AG09309 (cell line): ENCODE data around the gene USP47.

Experiments used
- DNase-seq: peaks from one replicate; pipeline ENCODE4 v3.0.0-alpha.2; 2010; ENCODE audit warnings: low read depth
- H3K4me3 ChIP-seq: 2 replicates; pipeline ENCODE4 v1.5.1; 2011; ENCODE audit warnings: mild to moderate bottlenecking, low read depth, low read length, moderate library complexity; ENCODE audit not compliant: control insufficient read depth
- TF ChIP-seq, protein P1 (sequence below): IDR thresholded peaks from 2 replicates; pipeline ENCODE4 v1.5.1; 2011; ENCODE audit warnings: mild to moderate bottlenecking, low read depth, low read length, inconsistent platforms; ENCODE audit not compliant: insufficient read depth, control insufficient read depth; ENCODE audit errors: missing control alignments

Gene USP47

DNA sequence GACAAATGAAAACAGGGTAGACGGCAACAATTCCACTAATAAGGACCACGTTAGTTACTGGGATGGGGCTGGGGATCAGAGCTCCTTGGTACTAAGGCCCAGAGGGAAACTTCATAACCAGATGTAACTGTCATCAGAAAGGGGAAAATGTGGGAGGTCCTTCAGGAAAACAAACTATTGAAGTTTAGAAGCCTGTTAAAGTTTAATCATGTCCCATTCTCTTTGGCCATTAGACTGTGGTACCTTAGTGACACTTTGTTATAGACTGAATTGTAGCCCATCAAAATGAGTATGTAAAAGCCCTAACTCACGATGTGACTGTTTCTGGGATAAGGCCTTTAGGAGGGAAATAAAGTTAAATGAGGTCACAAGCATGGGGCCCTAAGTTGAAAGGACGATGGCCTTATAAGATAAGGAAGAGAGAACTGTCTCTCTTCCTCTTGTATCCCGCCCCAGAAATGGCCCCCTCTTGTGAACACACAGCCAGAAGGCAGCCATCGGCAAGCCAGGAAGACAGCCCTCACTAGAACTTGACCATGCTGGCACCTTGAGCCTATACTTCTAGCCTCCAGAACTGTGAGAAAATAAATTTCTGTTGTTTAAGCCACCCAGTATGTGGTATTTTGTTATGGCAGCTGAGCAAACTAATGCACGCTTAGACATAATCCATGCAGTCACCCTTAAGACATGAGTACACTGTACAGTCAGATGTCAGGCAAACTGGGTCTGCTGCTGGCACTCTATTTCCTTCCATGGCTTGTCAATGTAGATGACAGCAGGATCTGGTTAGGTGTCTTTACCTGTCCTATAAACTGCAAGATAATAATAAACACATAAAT lies 26.9 kb upstream of the USP47 start:
- no peak overlapping the region for H3K4me3 ChIP-seq
- no peak for DNase-seq
- TF ChIP-seq, protein P1, sequence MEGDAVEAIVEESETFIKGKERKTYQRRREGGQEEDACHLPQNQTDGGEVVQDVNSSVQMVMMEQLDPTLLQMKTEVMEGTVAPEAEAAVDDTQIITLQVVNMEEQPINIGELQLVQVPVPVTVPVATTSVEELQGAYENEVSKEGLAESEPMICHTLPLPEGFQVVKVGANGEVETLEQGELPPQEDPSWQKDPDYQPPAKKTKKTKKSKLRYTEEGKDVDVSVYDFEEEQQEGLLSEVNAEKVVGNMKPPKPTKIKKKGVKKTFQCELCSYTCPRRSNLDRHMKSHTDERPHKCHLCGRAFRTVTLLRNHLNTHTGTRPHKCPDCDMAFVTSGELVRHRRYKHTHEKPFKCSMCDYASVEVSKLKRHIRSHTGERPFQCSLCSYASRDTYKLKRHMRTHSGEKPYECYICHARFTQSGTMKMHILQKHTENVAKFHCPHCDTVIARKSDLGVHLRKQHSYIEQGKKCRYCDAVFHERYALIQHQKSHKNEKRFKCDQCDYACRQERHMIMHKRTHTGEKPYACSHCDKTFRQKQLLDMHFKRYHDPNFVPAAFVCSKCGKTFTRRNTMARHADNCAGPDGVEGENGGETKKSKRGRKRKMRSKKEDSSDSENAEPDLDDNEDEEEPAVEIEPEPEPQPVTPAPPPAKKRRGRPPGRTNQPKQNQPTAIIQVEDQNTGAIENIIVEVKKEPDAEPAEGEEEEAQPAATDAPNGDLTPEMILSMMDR = no peak

DNA sequence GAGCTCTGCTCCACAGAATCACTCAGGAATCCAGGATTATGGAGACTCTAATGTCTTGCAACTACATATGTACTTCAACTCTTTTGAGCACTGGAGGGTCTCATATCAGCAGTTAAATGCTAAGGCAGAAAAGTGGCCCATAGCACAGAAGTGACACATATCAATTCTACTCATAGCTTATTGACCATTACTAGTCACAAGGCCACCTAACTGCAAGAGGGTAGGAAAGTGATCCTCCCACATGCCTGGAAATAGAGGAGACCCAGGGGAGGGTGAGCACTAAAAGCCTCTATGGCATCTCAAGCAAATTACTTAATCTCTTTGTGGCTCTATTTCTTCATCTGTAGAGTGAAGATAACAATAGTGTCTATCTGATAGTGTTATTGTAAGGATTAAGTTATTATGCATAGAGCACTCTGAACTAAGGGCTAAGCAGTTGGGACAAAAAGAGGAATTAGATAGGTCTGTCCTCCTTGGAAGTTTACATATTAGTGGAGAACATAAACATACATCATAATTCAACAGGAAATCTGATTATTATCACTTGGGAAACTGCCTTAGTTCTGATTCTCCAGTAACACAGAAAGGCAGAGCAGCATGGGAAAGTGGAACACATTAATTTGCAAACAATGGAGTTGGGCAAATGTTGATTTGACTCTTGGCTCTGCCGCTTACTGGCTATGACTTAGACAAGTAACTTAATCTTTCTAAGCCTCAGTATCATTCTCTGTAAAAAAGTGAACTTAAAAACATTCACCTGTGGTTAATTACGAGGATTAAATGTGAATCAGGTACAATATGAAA lies 25.1 kb upstream of the USP47 start:
- H3K4me3 ChIP-seq = no peak overlapping the region
- no peak for DNase-seq
- TF ChIP-seq, protein P1 = no peak

DNA sequence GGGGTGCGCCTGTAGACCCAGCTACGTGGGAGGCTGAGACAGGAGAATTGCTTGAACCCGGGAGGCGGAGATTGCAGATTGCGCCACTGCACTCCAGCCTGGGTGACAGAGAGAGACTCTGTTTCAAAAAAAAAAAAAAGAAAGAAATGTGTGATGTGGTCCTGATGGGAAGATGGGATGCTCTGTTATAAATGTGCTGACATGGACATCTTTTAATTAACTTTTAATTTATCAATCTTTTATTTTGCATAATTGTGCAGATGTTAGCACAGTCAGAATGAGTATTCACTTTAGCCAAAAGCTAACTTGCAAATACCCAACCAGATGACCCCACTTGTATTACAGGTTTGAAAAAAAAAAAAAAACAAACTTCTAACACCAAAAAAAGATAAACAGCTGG lies 23.8 kb upstream of the USP47 start:
- H3K4me3 ChIP-seq = no peak overlapping the region
- no peak for DNase-seq
- TF ChIP-seq, protein P1 = no peak

DNA sequence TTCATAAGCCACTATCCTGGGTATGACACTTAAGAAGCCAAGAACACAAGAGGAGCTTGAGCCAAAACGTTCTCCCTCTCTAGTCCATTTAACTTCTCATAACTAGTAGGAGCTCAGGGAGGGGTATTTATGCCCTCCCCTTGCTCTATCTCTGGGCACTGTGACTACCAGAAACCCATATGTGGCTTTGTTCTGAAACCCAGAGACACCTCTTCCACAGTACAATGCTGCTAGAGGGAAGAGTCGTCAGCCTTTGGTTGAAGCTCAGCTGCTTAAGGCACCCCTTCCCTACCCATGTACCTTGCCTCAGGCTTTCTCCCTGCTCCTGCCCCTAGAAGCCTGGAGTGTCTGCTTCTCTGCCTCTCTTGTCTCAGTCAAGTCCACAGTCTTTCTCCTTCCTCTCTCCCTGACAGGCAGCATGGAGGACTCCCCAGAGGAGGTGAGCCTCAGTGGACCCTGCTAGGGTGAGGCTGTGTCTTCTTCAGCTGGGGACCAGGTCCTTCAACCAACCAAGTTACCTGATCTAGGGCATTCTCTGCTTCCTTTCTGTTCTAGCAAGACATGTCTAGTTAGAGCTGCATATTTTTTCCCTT lies 23.1 kb upstream of the USP47 start:
- H3K4me3 ChIP-seq = no peak overlapping the region
- DNase-seq = no peak
- TF ChIP-seq, protein P1 = no peak

DNA sequence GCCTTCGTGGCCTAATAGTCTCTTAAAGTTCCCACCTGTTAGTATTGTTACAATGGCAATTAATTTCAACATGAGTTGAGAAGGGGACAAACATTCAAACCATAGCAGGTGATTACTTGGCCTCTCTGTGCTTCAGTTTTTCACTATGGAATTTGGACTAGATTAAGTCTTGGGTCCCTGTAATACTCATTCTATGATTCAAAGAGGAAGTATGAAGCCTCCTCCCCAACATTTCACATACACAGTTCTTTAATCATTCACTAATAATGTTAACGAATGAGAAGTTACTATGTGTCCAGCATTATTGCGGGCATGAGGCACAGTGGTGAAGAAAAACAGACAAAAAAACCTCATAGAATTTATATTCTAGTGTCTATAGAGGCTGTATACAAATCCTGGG lies 19.9 kb upstream of the USP47 start:
- TF ChIP-seq, protein P1 = no peak
- H3K4me3 ChIP-seq = no peak overlapping the region
- no peak for DNase-seq

DNA sequence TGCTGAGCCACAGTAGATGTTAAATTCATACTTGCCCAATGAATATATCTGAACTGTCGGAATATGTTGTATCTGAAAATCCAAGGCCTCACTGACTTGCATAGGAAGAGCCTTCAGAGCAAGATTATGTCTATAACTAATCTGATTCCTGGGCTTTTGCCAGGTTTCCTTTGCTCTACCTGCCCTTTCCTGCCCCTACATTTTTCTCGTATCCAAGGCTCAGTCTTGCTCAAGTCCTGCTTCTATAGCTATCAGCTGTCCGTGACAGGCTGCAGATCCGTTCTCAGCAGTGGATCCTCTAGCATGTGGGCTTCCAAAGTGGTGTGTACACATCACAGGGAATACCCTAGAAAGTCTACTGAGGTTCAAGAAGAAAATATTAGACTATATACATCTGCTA lies 18.8 kb upstream of the USP47 start:
- no peak for DNase-seq
- H3K4me3 ChIP-seq = no peak overlapping the region
- TF ChIP-seq, protein P1 = no peak
